AG08395 (cell line): ENCODE measurements around the gene YWHAB.
"Not testable (repeated sequence)": the region's sequence is repeated elsewhere in the genome, so short reads cannot be mapped to it uniquely, and the experiment has no call there.

Experiments
- DNase-seq: peaks from one replicate; pipeline ENCODE4 v3.0.0; 2012; ENCODE audit warnings: mixed read lengths, low spot score

YWHAB gene

DNA sequence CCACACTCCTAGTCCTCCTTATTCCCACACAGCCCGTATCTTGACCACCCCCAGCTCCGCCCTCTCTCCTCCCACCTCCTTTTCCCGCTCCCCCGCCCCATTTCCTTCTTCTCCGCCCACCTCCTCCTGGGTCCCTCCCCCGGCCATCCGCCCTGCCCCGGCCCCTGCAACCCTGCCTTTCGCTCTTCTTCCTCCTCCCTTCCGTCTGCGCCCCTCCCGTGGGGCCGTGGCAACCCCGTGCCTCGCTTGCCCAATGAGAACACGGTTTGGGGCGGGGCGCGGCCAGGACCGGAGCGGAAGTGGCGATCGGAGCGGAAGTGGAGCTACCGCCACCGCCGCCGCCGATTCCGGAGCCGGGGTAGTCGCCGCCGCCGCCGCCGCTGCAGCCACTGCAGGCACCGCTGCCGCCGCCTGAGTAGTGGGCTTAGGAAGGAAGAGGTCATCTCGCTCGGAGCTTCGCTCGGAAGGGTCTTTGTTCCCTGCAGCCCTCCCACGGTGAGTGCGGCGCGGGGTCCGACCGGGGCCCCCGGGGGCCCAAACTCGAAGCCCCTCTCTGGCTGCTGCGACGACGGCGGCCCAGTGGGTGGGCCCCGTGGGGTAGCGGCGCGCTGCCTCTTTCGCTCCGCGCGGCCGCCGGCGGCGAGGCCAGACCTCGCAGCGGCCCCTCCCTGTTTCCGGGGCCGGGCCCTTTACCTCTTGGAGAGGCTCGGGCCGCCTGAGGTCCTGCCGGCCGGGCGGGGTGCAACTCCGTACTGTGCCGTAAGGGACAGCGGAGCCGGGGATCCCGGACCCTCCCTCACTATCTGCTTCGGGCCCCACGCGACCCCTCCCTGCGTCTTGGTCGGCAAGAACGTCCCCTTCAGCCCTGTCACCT is at the start of gene YWHAB:
TSS of gene YWHAB (plus strand) at position 314 of the 874 bp plus-strand sequence. CDS start 15,829 bp downstream, outside the sequence.
- DNase-seq: peak; percentile 99

DNA sequence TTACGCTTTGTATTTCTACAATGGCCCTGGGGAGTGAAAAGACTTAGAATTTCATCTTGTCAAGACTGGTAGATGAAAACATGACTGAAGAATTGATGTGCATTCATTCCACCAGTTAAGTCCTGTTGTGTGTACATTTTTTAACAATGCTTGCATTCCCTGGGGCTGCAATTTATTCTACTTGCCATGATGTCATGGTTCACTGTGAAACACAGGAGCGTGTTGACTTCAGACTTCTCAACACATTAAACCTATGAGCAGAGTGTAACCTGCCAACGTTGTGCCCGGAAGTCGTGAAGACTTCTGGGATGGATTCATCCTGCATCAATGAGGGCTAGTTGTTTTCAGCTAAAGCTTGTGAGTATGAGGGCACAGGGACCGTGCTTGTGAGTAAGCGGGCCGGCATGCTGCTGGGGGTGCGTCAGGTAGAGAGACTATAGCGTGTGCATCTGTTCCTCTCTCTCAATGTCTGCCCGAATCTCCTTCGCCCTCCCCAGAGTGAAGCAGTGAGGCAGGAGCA is 48.8 kb upstream of the YWHAB start:
- DNase-seq: no peak

- DNase-seq: no peak
Measured at GRCh38 chr20:44837946-44838345, 47.6 kb upstream of the YWHAB start.

GRCh38 chr20:44838521-44838920 is 47.0 kb upstream of the YWHAB start:
- no peak for DNase-seq

GRCh38 chr20:44839481-44839880 is 46.0 kb upstream of the YWHAB start:
- no peak for DNase-seq

DNA sequence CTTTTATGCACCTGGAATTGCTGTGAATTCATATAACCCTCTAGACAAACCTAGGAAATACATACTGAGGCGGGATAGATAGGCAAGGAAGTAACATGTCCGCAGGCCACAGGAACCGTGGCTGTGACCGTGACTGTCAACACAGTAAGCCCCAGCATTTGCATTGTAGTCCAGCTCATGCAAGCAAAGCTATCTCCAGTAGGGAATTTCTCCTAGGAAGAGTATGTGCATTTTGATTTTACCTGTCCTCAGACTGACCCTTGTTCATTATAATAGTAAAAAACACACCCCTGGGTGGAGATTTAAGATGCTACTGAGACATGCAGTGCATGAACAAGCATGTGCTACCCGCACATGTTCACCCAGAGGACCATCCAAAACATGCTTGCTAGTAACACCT is 44.7 kb upstream of the YWHAB start:
- no peak for DNase-seq

GRCh38 chr20:44841955-44842354 is 43.5 kb upstream of the YWHAB start:
- DNase-seq: no peak

DNA sequence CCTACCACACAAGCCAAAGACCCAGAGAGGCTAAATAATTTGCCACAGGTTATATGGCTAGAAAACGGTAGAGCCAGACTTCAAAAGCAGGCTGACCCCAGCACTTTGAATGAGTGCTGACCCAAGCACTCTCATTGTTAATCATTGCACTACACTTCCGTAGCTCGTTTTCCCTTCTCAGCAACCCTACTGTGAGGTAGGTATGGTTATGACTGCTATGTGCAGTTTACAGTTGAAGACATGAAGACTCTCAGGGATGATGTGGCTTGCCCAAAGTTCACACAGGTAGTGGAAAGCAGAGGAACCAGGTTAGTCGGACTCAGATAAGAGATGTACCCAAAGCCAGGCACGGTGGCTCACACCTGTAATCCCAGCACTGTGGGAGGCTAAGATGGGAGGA is 41.6 kb upstream of the YWHAB start:
- DNase-seq: no peak

DNA sequence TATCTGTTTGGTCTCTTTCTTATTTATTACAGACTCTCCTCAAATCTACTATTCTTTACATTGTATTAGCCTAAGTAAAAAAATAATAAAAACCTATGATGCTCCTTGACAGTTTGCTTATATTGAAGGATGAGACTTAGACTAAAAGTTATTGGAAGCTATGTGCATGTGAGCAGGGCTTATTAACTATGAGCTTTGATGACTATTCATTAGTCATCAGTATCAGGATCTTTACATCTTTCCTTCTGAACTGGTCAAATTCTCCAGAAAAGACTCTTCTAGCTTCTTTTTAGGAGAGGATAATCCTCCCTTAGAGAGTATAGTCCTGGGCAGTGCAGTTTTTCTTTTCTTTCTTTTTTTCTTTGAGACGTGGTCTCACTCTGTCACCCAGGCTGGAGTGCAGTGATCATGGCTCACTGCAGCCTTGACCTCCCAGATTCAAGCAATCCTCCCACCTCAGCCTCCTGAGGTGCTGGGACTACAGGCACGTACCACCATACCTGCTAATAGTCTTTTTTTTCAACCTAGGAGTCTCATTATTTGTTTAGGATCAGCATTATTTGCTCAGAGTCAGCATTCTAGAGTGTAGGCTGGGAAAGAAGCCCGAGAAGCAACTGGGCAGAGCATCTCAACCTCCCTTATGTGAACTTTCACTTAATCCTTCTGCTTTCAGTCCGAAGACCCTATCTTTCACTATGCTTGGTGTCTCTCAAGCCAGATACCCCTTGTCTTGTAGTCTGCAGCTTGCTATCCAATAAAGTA is 37.1 kb upstream of the YWHAB start:
- DNase-seq: no peak

DNA sequence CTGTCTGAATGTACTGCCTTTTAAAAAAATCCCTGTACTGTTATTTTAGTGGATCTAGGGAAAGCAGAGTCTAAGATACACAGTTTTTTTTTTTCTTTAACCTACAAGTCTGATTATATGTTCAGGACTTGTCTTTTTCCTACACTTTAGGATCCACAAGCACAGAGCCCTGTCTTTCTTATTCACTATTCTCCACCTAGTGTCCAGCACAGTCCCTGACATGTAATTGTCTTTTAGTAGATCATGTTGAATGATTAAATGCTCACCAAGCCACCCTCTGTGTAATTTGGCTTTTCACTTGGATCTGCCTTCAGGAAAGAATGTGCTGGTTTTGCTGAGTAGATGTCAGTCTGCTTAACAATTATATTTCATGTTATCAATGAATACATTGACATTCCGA is 35.8 kb upstream of the YWHAB start:
- no peak for DNase-seq

DNA sequence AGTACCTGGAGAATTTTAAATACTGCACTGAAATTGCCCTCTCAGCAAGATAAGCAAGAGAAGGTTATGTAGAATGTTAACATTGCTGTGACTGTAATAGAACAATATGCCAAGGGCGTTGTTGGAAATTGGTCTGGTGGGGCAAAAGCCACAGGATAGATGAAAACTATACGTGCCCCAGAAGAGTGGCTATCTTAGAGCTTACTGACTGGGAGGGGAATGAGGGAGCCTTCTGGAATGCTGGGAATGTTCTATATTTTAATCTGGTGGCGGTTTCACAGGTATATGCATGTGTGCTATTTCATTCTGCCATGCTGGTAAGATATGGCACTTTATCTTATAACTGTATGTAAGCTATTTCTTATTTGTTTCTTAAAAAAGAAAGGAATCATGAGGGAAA is 35.2 kb upstream of the YWHAB start:
- DNase-seq: no peak

- DNase-seq: no peak
Measured at GRCh38 chr20:44850837-44851236, 34.7 kb upstream of the YWHAB start.

- DNase-seq: no peak
Measured at GRCh38 chr20:44851545-44851944, 34.0 kb upstream of the YWHAB start.

DNA sequence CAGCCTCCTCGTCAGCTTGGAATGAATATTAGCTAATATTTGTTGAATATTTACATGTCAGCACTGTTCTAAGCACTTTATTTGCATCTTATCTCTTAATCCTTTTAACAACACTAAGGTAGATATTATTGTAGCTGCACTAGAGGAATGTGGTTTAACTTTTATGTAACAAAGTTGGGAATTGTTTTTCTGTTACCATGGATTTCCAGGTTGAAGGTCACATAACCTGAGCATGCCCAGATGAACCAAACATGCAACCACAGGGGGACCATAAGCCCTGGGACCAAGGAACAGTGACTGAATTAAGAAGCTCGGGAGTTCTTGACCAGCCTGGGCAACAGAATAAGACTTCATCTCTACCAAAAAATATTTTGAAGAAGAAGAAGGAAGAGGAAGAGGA is 29.1 kb upstream of the YWHAB start:
- DNase-seq: no peak

GRCh38 chr20:44856856-44857448 is 28.6 kb upstream of the YWHAB start:
- no peak for DNase-seq

GRCh38 chr20:44858606-44859360 is 26.7 kb upstream of the YWHAB start:
- DNase-seq: no peak

GRCh38 chr20:44861531-44862006 is 23.9 kb upstream of the YWHAB start:
- DNase-seq: peak; percentile 93

- DNase-seq: no peak
Measured at GRCh38 chr20:44862286-44862685, 23.2 kb upstream of the YWHAB start.

DNA sequence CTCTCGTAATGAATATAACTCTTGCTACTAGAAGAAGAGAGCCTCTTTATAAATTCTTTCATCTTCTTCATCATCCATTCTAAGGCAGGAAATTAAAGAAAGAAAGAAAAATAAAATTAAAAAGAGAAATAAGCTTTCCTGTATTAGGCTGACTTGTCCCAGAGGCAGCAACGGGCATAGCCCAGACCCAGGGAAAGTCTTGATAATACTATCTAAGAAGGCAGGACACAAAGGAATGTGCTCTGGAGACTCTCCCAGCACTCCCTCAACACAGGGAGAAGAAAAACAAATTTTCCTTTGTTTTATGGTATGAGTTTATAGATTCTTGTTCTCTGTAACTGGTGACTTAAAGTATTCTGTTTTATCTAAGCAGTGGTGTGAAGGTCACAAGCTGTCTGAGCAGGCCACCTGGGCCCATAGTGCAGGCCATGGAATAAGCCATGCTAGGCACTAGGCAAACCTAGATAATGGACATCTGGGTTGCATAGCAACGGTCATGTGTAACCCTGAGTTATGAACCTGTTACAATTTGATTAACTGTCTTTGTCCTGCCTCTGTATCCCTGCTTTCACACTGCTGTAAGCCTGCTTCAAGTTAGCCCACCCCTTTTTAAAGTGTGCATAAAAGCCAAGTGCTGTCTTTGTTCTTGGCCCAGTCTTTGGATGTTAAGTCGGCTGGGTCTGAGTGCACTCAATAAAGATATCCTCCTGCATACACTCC is 22.0 kb upstream of the YWHAB start:
- not testable (repeated sequence) for DNase-seq

GRCh38 chr20:44864493-44864892 is 21.0 kb upstream of the YWHAB start:
- DNase-seq: not testable (repeated sequence)
